ENCODE data around the gene KYNU.
"Not testable (repeated sequence)": the region's sequence is repeated elsewhere in the genome, so short reads cannot be mapped to it uniquely, and the experiment has no call there.

KYNU gene

GRCh38 chr2:142862847-142863246 is 14.6 kb upstream of the KYNU start:
- TF ChIP-seq CTCF (IDR thresholded peaks at IDR 0.05; ENCODE audit: low read depth, low read length, missing control alignments): no peak
- in situ Hi-C loops (cut with HindIII; ENCODE audit: low sequenced_read_pairs): no loop called here
- no peak overlapping the region for H3K4me3 ChIP-seq (ENCODE audit: low read depth, low read length)
- no peak for DNase-seq (ENCODE audit: low read depth)

- no peak for TF ChIP-seq CTCF (IDR thresholded peaks at IDR 0.05; ENCODE audit: low read depth, low read length, missing control alignments)
- H3K4me3 ChIP-seq (ENCODE audit: low read depth, low read length): no peak overlapping the region
- in situ Hi-C loops (cut with HindIII; ENCODE audit: low sequenced_read_pairs): no loop called here
- no peak for DNase-seq (ENCODE audit: low read depth)
These were observed 13.9 kb upstream of the KYNU start for GRCh38 chr2:142863485-142863961.

DNA sequence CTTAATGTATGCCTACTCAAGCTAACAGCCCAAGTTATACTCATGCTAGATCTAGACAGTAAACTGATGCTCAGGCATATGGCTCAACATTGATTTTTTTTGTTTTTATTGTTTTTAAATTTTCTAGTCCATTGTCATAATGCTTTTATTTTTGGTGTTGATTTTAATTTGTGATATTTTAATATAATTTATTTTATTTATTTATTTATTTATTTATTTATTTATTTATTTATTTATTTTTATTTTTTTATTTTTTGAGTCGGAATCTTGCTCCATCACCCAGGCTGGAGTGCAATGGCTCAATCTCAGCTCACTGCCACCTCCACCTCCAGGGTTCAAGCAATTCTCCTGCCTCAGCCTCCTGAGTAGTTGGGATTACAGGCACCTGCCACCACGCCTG is 12.9 kb upstream of the KYNU start:
- DNase-seq (ENCODE audit: low read depth); in situ Hi-C loops (cut with HindIII; ENCODE audit: low sequenced_read_pairs); H3K4me3 ChIP-seq (ENCODE audit: low read depth, low read length): not testable (repeated sequence)

GRCh38 chr2:142865924-142866323 is 11.5 kb upstream of the KYNU start:
- TF ChIP-seq CTCF (IDR thresholded peaks at IDR 0.05; ENCODE audit: low read depth, low read length, missing control alignments): no peak
- no peak overlapping the region for H3K4me3 ChIP-seq (ENCODE audit: low read depth, low read length)
- in situ Hi-C loops (cut with HindIII; ENCODE audit: low sequenced_read_pairs): no loop called here
- no peak for DNase-seq (ENCODE audit: low read depth)

- no peak overlapping the region for H3K4me3 ChIP-seq (ENCODE audit: low read depth, low read length)
- TF ChIP-seq CTCF (IDR thresholded peaks at IDR 0.05; ENCODE audit: low read depth, low read length, missing control alignments): no peak
- in situ Hi-C loops (cut with HindIII; ENCODE audit: low sequenced_read_pairs): no loop called here
- no peak for DNase-seq (ENCODE audit: low read depth)
These were observed 11.0 kb upstream of the KYNU start for GRCh38 chr2:142866426-142866825.

DNA sequence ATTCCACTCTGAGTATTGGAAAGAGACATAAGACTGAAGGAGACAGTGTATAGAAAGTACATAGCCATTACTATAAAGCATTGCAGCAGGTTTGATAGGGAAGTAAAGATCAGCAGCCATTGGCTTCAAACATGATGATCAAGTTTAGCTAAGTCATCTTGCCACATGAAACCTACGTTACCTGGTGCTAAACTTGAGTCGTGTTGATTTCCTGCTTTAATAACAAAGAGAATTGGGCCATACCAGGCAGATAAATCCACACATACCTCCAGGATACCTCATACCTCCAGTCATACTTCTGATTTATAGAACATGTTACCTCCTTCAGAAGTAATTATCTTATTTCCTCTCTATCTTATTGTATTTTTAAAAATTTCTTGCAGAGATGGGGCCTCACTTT is 10.3 kb upstream of the KYNU start:
- no peak for DNase-seq (ENCODE audit: low read depth)
- no peak overlapping the region for H3K4me3 ChIP-seq (ENCODE audit: low read depth, low read length)
- no peak for TF ChIP-seq CTCF (IDR thresholded peaks at IDR 0.05; ENCODE audit: low read depth, low read length, missing control alignments)
- in situ Hi-C loops (cut with HindIII; ENCODE audit: low sequenced_read_pairs): no loop called here

- DNase-seq (ENCODE audit: low read depth): no peak
- no peak overlapping the region for H3K4me3 ChIP-seq (ENCODE audit: low read depth, low read length)
- in situ Hi-C loops (cut with HindIII; ENCODE audit: low sequenced_read_pairs): no loop called here
- TF ChIP-seq CTCF (IDR thresholded peaks at IDR 0.05; ENCODE audit: low read depth, low read length, missing control alignments): no peak
These were observed 9.2 kb upstream of the KYNU start for GRCh38 chr2:142868229-142868762.

DNA sequence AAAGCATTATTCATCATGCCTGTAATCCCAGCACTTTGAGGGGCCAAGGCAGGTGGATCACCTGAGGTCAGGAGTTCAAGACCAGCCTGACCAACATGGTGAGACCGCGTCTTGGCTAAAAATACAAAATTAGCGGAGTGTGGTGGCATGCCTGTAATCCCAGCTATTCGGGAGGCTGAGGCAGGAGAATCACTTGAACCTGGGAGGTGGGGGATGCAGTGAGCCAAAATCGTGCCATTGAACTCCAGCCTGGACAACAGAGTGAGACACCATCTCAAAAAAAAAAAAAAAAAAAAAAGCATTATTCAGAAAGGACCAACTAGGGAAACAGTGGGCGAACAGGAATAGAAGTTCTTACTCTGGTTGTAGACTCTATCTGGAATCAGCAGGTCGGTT is 8.4 kb upstream of the KYNU start:
- in situ Hi-C loops (cut with HindIII; ENCODE audit: low sequenced_read_pairs); H3K4me3 ChIP-seq (ENCODE audit: low read depth, low read length); DNase-seq (ENCODE audit: low read depth): not testable (repeated sequence)
